Measurements from ENCODE around the gene AGTRAP.

DNA sequence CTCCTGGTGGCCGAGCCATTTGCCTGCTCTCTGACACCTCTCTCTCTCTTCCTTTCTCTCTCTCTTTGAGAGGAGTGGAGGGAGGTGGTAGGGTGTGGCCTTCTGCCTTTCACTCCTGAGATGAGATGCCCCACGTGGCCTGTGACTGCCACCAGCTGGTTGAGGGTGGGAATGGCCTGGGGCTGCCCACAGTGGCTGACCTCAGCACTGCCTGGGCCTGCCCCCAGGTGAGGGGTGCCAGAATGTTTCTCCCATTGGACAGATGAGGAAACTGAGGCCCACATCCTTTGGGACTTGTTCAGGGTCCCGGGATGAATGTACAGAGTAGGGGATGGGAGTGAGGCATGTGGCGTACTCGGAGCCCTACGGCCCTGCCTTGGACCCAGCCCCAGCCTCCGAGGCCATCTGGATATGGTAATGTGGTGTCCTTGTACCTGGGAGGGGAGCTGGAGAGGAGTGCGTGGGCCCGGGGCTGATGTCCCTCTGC lies 13.3 kb downstream of the AGTRAP start:
- TF ChIP-seq, protein P1, sequence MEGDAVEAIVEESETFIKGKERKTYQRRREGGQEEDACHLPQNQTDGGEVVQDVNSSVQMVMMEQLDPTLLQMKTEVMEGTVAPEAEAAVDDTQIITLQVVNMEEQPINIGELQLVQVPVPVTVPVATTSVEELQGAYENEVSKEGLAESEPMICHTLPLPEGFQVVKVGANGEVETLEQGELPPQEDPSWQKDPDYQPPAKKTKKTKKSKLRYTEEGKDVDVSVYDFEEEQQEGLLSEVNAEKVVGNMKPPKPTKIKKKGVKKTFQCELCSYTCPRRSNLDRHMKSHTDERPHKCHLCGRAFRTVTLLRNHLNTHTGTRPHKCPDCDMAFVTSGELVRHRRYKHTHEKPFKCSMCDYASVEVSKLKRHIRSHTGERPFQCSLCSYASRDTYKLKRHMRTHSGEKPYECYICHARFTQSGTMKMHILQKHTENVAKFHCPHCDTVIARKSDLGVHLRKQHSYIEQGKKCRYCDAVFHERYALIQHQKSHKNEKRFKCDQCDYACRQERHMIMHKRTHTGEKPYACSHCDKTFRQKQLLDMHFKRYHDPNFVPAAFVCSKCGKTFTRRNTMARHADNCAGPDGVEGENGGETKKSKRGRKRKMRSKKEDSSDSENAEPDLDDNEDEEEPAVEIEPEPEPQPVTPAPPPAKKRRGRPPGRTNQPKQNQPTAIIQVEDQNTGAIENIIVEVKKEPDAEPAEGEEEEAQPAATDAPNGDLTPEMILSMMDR (IDR thresholded peaks at IDR 0.05; ENCODE audit: borderline replicate concordance, extremely low read depth, low read length, poor library complexity, severe bottlenecking): peak; percentile 69
- TF ChIP-seq EZH2 (IDR thresholded peaks at IDR 0.05; ENCODE audit: borderline replicate concordance, low read depth, low read length, severe bottlenecking): no peak

All from DND-41 (cell line).